DMS 273 (cell line): ENCODE data around the gene GNS.
"Not testable (repeated sequence)": the region's sequence is repeated elsewhere in the genome, so short reads cannot be mapped to it uniquely, and the experiment has no call there.

Experiments used
- DNase-seq: peaks from one replicate; lab custom pipeline; 2025; ENCODE audit not compliant: unreplicated experiment; lab: John Stamatoyannopoulos, UW

Gene GNS

DNA sequence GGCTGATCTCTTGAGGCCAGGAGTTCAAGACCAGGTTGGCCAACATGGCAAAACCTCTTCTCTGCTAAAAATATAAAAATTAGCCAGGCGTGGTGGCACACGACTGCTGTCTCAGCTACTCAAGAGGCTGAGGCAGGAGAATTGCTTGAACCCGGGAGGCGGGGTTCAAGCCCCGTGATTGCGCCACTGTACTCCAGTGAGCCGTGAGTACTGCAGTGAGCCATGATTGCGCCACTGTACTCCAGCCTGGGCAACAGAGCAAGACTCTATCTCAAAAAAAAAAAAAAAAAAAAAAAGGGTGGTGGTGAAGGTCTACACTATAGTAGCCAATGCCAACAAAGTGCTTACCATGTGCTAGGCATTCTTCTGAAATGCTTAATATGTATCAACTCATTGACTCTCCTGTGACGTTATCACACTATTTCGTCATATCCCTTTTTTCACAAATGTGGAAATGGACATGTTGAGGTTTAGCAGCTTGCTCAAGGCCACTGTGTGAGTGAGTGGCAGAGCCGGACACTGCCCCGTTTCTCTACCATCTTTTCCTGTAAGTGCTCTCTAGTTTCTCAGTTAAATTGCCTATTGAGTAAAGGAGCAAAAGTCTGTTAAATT, 59.6 kb downstream of the GNS start:
- no peak for DNase-seq

DNA sequence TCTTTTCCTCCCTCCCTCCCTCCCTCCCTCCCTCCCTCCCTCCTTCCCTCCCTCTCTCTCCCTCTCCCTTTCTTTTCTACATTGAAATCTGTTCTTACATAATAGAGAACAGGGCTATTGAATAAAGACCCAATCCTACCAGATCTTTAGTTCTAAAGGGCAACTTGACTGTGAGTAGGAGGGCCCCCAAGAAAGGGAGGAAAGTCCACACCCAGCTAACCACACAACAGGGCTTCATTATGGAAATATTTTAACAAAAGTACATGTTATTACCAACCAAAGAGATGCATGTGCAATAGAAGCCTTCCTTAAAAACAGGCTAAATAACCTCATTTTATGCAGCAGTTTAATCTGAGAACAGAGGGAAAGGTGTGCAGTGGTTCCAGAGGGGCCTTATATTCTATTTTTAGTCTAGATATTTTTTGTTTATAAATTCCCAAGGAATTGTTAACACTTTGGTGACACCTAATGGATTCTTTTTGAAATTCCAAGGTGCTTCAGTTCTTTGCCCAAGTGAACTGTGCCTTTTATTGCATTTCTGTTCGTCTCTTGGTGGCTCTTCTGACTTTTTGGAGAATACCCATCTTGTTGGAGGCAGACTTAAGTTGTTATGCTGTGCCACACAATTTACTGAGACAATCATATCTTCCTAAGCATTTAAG, 63.0 kb downstream of the GNS start:
- DNase-seq = peak; percentile 50

DNA sequence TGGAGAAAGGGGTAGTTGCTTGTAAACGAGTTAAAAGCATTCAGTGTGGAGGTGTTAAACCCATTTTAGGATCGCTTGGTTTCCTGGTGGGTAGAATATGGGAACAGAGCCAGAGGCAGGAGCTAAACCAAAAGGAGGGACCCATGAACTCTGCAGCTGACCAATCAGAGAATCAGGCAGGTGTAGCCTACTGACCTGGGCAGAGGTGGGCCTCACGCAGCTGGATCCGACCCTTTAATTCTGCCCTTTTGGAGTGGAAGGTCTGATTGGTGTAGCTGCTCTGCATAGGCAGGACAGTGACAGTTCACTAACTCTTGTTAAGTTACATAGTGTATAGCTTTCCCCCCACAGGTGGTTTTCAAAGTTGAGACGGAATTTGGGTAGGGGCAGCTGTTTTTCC, 63.7 kb downstream of the GNS start:
- DNase-seq = no peak

DNA sequence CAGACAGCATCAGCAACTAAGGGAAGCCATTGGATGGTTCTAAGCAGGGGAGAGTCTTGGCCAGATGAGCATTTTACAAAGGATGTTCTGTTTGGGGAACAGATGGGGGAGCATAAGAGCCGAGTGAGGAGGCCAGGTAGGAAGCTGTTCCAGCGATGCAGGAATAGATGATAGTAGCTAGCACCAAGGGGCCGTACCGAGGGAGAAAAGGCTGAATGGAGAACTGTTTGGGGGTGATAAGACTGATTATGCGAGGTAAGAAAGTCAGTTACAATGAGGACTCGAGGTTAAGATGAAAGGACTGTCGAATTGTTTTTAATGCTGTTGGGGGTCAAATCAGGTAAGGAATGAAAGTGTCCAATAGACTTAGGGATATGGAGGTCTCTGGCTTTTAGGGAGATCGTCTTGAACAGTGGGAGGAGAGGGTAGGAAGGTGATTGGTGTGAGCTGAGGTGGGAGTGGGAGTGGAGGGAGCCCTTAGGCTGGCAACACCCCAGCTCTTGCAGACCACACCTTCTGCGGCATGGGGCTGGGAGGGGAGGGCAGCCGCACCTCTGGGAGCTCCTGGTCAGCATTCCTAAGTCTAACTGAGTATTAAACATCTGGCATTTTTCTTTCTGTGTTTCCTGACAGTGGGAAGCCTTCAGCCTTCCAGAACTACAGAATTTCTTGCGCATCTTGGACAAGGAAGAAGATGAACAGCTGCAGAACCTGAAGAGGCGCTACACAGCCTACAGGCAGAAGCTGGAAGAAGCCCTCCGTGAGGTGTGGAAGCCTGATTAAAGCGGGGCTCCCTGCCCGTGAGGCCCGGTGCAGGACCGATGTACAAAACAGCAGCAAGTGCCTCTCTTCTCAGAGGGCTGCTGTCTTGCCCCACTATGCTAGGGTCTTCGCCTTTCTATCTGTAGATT, 64.8 kb downstream of the GNS start:
- no peak for DNase-seq

DNA sequence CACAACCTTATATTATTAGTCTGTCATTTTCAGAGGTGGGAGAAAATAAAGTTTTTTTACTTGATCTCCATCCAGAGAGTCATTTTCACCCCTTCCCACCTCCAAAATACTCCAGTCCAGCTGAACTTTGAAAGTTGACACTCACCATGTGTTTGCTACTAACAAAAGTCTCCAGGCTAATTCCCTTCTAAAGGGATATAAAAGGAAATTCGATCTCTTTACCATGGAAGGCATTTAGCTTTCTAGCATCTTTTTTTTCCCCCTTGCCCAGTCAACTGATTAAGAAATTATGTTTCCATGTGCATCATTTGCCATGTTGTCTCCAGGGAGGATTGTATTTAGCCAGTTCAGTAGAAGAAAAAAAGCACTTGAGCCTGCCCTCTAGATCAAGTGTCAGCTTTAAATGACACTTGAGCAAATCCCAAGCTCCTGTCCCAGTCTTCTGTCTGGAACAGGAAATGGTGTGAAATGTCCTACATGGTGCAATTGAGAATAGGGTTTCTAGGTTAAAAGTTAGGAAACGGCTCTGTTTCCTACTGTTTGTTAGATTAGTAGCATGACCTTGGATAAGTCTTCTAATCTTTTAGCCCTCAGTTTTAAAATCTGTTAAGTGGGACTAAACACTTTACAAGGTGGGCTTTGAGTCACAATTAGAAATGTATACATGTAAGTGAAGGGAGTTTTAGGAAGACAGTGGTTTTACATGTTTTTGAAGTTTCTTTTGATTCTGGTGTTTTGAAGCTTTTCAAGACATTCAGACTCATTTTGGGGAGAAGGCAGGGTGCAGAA, 67.2 kb downstream of the GNS start:
- DNase-seq = peak; percentile 59

DNA sequence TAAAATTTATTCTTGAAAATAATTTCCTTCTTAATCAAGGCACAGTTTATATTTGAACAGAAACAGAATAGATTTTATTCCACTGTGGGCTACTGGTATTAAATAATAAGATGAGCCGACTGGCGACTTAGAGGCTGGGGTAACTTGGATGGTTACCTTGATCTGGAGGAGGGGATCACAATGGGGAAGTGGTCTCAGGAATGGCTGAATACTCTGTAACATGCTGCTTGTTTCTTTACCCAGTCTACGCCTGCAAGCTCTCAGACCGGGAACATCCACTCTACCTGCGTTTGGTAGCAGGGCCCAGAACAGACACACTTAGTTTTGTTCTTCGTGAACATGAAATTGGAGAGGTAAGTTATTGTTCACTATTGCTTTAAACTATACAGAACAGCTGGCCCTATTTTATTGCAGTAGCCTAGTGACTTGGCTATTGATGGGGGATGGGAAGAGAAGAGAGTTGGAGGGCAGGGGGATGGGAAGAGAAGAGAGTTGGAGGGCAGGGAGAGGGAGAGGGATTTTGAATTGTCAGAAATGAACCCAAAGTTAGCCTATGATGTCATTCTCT, 67.9 kb downstream of the GNS start:
- peak; percentile 59 for DNase-seq

DNA sequence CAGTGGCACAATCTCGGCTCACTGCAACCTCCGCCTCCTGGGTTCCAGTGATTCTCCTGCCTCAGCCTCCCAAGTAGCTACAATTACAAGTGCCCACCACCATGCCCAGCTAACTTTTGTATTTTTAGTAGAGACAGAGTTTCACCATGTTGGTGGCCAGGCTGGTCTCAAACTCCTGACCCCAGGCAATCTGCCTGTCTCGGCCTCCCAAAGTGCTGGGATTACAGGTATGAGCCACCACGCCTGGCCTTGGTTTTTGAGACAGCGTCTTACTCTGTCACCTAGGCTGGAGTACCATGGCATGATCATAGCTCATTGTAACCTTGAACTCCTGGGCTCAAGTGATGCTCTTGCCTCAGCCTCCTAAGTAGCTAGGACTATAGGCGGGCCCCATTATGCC, 69.0 kb downstream of the GNS start:
- not testable (repeated sequence) for DNase-seq

DNA sequence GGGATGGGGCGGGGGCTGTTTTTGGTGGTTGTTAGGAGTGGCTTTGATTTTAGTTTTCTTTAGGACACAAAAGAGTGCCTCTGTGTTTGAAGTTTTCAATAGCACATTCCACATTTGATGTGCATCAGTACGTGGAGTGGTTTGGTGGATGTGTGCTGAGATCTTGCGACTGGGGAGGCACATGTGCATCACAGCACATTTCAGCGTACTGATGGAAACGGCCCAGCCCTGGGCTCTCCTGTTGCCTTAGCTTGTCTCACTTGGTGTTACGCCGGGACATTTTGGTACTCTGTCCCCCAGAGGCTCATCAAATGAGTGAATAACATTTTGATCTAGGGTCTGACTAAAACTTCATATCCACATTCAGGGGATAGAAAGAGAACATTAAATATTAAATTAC, 70.5 kb downstream of the GNS start:
- DNase-seq = no peak

DNA sequence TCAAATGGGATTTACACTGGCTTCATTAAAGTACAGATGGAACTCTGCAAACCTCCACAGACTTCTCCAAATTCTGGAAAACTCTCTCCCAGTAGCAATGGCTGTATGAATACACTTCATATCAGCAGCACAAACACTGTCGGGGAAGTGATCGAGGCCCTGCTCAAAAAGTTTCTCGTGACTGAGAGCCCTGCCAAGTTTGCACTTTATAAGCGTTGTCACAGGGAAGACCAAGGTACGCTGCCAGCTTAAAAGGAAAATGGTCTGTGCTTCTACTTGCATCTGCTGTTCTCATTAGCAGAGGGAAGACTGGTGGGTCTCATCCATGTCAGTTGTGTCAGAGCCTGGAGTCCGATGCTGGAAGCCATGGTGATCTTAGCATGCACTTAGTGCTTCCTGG, 71.0 kb downstream of the GNS start:
- no peak for DNase-seq

DNA sequence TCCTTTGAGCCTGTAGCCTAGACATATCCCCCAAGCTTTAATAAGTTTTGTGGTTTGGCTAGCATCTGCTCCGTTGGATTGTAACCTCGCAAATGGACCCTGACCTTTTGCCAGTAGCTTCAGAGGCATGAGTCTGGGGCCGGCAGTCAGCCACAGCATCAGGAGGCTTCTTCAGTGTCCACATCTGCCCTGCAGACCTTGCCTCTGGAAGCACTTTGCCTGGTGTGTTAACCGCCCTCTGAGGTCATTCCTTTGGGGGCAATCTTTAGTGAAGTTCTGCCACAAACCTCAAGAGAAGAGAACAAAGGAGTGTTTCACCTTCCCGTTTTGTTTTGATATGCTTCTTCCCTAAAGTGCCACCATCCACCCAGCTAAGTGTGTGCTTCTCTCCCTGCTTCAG, 71.4 kb downstream of the GNS start:
- no peak for DNase-seq

DNA sequence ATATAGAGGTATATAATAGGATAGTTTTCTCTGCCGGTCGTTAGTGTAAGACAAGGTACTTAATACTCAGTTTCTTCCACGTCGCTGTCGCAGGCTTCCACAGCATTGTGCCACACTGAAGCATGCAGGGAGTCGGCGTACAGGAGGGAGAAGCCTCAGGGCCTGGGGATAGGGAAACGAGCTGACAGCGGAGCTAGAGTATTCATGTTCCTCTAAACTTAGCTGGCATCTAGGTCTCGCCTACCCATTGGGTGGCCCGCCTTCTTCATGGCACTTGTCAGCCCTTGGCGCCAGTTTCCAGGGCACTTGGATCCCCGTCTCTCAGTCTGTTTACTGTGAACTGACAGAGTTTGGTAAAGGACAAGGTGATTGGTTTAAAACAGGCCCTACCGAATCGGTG, 73.6 kb downstream of the GNS start:
- DNase-seq = no peak

DNA sequence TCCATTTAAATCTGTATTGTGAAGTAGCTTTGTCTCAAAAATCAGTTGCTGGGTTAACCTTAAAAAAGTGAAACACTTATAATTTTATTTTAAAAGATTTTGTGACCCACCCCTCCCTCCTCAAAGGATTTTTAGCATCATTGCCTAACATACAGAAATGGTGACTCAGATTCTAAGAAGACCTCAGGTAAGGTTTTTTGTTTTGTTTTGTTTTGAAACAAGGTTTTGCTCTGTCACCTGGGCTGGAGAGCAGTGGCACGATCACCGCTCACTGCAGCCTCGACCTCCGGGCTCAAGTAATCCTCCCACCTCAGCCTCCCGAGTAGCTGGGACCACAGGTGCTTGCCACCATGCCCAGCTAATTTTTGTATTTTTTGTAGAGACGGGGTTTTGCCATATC, 74.2 kb downstream of the GNS start:
- no peak for DNase-seq

DNA sequence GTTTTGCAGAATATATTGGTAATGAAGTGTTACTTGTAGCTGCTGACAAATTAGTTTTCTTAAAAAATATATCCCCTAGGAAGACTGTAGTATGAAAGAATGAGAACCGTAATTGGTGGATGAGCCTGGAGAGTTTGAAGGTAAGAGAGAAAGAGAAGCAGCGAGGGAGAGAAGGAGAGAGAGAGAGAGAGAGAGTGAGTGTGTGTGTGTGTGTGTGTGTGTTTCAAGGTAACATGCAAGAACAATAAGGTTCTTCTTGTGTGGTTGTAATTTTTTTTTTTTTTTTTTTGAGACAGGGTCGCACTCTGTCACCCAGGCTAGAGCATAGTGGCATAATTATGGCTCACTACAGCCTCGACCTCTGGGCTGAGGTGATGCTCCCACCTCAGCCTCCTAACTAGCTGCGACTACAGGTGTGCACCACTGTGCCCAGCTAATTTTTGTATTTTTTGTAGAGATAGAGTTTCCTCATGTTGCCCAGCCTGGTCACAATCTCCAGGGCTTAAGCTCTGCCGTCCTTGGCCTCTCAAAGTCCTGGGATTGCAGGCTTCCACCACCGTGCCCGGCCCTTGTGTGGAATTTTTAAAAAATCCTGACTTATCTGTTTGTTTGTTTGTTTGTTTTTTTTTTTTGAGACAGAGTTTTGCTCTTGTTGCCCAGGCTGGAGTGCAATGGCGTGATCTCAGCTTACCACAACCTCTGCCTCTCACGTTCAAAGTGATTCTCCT, 75.2 kb downstream of the GNS start:
- DNase-seq = no peak

DNA sequence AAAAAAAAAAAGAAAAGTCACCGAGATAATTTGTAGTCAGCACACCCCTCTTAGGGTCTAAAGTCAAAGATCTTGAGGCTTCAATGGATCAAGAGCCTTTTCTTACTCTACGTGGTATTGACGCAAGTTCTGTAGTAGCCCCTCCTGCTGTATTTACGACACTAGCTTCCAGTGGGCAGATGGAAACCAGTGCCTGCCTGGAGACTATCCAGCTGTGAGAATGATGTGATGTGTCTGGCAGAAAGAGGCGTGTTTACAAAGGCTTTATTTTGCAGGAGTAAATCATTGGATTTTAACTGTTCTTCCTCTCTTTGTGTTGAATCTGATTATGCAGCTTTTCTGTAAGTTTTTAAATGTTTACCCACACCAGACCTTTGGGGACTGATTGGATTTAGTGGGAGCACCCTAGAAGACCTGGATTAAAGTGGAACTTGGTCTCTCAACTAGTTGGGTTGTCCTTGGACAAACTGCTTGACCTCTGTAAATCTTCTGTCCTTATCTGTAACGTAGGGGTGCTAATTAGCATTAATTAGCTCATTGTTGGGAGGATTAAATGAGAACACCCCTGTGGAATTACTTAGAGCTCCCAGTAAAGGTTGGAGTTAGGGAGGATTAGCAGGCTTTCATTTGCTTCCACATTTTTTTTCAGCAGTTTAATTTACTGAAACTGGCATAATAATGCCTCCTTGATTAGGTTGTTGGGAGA, 76.5 kb downstream of the GNS start:
- peak; percentile 85 for DNase-seq

DNA sequence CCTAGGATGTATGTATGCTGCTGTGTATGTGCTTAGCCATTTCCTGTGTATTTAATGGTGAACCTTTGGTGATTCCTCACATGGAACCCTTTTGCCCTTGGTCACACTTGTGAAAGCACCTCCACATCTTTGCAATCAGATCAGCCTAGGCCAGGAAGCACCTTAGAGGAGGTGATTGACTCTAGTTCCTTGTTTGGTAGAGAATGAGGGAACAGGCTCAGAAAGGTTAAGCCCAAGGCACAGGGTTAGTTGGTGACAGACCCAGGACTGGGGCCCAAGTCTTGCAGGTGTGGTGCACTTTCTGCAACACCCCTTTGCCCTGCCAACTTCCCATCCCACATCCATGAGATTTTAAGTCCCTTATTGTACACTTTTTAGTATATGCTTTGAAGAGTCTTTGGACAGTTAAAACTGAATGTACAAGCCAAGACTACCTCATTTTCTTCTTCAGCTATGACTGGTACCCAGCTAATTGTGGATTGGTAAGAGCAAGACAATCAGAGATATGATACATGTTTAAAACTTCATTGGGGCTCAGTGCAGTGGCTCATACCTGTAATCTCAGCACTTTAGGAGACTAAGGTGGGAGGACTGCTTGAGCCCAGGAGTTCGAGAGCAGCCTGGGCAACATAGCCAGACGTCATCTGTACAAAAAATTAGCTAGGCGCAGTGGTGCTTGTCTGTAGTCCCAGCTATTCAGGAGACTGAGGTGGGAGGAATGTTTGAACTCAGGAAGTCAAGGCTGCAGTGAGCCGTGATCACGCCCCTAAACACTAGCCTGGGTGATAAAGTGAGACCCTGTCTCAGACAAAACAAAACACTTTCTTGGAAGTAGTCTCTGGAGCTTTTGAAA, 77.8 kb downstream of the GNS start:
- DNase-seq = no peak

DNA sequence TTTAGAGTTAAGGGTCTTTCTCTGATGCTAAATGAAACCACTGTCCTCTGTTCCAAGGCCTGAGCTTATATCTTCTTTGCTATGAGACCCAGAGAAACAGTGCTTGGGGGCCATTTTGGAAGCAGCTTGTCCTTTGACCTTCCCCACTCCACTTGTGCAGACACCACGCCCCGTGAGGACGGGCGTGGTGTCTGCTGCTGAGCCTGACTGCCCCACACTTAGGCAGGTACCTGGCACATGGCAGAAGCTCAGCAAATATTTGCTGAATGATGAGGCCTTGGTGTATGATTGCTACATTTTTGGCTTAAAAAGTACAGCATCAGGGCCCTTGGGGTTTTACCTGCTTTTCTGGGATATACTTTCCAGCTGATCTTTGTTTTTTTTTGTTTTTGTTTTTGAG, 79.0 kb downstream of the GNS start:
- no peak for DNase-seq

DNA sequence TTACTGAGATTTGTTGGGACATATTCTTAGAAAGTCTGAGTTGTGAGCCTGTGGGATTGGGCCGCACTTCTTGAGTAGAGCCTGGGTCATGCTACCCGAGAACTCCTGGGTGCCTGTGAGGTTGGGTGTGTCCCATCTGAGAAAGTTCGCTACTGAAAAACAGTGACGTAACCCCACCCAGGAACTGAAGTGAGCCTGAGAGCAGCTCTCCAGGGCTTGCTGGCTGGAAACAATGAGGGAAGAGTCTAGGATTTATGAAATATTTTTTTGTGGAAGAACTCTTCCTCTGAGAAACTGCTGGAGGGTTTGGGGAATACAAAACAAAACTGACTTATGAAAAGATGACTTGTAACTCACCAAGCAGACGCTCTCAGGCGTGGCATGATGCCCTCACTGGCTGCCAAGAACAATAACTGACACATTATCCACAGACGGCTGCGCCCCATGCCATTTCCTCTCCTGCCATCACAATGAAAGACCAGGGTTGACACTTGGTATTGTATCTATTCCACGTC, 79.7 kb downstream of the GNS start:
- peak; percentile 25 for DNase-seq

DNA sequence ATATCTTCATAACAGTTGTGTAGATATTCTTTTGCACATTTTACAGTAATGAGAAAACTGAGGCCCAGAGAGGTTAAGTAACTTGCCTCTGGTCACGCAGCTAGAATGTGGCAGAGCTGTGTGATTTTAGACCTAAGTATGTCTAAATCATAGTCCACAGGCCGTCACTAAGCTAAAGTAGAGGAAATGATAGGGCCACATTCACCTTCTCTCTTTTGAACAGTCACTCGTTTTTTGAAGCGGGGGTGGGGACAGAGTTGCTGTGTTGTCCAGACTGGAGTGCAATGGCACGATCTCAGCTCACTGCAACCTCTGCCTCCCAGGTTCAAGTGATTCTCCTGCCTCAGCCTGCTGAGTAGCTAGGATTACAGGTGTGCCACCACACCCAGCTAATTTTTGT, 80.4 kb downstream of the GNS start:
- DNase-seq = no peak

DNA sequence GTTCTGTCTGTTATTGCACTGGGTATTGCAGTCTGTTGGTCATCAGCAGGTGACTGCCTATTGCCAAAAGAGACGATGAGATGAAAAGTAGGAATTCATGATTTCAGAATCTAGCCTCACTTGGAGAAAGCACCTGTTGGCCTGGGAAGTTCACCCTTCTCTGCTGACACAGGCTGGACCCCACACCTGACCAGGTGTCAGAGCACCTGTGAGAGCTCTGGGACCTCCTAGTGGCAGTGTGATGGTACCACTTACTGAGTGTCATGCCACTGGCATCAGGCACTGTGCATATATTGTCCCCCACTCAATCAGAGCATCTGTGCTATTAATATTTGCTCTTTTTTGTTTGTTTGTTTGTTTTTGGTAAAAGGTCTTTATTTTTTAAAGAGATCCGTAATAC, 81.0 kb downstream of the GNS start:
- DNase-seq = no peak
